GM12878 (cell line): ENCODE measurements around the gene TNFRSF8. TPM values are rescaled to one million over a fixed set of nuclear protein-coding genes. Genes with fewer than 3 reads are reported as not detected.
A peak's percentile ranks its signal among the peaks of the same experiment; 100 is the strongest.

Experiments
- ATAC-seq: fragments of 200-7000 bp; cut with Tn5 transposase; 3 replicates; pipeline ENCODE4 v1.9.1; 2020; ENCODE audit warnings: mild to moderate bottlenecking, moderate library complexity
- BruUV-seq: library from RNA; stranded (reverse); fragments of 400-500 nt; replicated peaks from 2 replicates; lab custom pipeline; 2021; lab: Mats Ljungman, UMichigan
- CTCF ChIA-PET: fragments of 300-600 bp; sonication (Branson Sonifier 250); formaldehyde crosslinking; extraction: SDS; loops from one replicate; lab custom pipeline; 2021; ENCODE audit warnings: inconsistent platforms; lab: Yijun Ruan, JAX
- POLR2A ChIA-PET: fragments of 350-600 bp; formaldehyde crosslinking; extraction: SDS; loops from one replicate; lab custom pipeline; 2021; ENCODE audit warnings: inconsistent platforms; lab: Charles Lee
- RAD21 ChIA-PET: fragments of 300-600 bp; sonication (Branson Sonifier 250); formaldehyde crosslinking; loops from one replicate; lab custom pipeline; 2023; ENCODE audit warnings: antibody characterized with exemption; ENCODE audit not compliant: unreplicated experiment; lab: Charles Lee
- SMC1A ChIA-PET: fragments of 300-600 bp; sonication (Branson Sonifier 250); formaldehyde crosslinking; loops from one replicate; lab custom pipeline; 2023; ENCODE audit not compliant: unreplicated experiment, uncharacterized antibody; lab: Charles Lee
- DNase-seq: peaks from one replicate; pipeline ENCODE4 v3.0.0-alpha.2; 2011; ENCODE audit warnings: low read depth, low spot score
- FAIRE-seq: peaks from 3 replicates; lab custom pipeline; 2011; peaks lifted over from hg19 to GRCh38; lab: Jason Lieb, UNC
- H2AFZ ChIP-seq: 2 replicates; pipeline ENCODE4 v1.6.0; 2011; ENCODE audit warnings: low read depth, low read length, control low read depth; ENCODE audit not compliant: control insufficient read depth
- H3K27ac ChIP-seq: 2 replicates; pipeline ENCODE4 v1.5.1; 2011; ENCODE audit warnings: control low read depth; ENCODE audit not compliant: control insufficient read depth, insufficient read depth
- H3K27me3 ChIP-seq, 2 experiments: replicated peaks in 1 of 2; 2 replicates each; pipeline versions ENCODE4 v1.6.0 to v1.6.1; 2011; ENCODE audit warnings: low read length in 1 of 2; ENCODE audit not compliant: control insufficient read depth in 2 of 2, insufficient read depth in 2 of 2
- H3K36me3 ChIP-seq, 2 experiments: 2 replicates each; pipeline ENCODE4 v1.5.1; 2011; ENCODE audit warnings: low read length in 1 of 2; ENCODE audit not compliant: control insufficient read depth in 2 of 2, insufficient read depth in 2 of 2
- H3K4me1 ChIP-seq: 2 replicates; pipeline ENCODE4 v1.6.1; 2011; ENCODE audit warnings: mild to moderate bottlenecking, low read length, moderate library complexity, mixed read lengths; ENCODE audit not compliant: control insufficient read depth, insufficient read depth
- H3K4me2 ChIP-seq: 2 replicates; pipeline ENCODE4 v1.6.0; 2011; ENCODE audit warnings: control low read depth; ENCODE audit not compliant: control insufficient read depth, insufficient read depth
- H3K4me3 ChIP-seq: fragments of 200-600 bp; sonication (generic); 2 replicates; pipeline ENCODE4 v1.5.1; 2016
- H3K79me2 ChIP-seq: 2 replicates; pipeline ENCODE4 v1.6.0; 2011; ENCODE audit warnings: low read length; ENCODE audit not compliant: control insufficient read depth, insufficient read depth
- H3K9ac ChIP-seq: 2 replicates; pipeline ENCODE4 v1.8.0; 2011; ENCODE audit warnings: low read length, control low read depth, mixed read lengths; ENCODE audit not compliant: control insufficient read depth, insufficient read depth
- H3K9me3 ChIP-seq: replicated peaks from 3 replicates; pipeline ENCODE4 v1.5.1; 2011; ENCODE audit warnings: mild to moderate bottlenecking, low read length; ENCODE audit not compliant: control insufficient read depth, insufficient read depth
- H4K20me1 ChIP-seq: 2 replicates; pipeline ENCODE4 v1.6.0; 2011; ENCODE audit not compliant: control insufficient read depth, insufficient read depth
- E2F8 ChIP-seq: fragments of 450-650 bp; IDR thresholded peaks from 2 replicates; pipeline ENCODE4 v1.6.1; 2018; ENCODE audit warnings: mild to moderate bottlenecking, low read depth, moderate library complexity; ENCODE audit not compliant: partially characterized antibody
- EZH2 ChIP-seq: IDR thresholded peaks from 2 replicates; pipeline ENCODE4 v1.6.1; 2012; ENCODE audit warnings: low read depth, mild to moderate bottlenecking, control low read depth, inconsistent platforms, low read length, borderline replicate concordance; ENCODE audit not compliant: control insufficient read depth
- HDAC6 ChIP-seq: fragments of 200-600 bp; sonication (generic); IDR thresholded peaks from one replicate; pipeline ENCODE4 v1.8.0; 2017; ENCODE audit warnings: antibody characterized with exemption; ENCODE audit not compliant: unreplicated experiment
- IRF4 ChIP-seq: IDR thresholded peaks from 2 replicates; pipeline ENCODE4 v1.6.1; 2011; ENCODE audit warnings: low read depth, low read length
- MEF2B ChIP-seq: fragments of 450-650 bp; IDR thresholded peaks from 2 replicates; pipeline ENCODE4 v1.6.1; 2018; ENCODE audit warnings: mild to moderate bottlenecking, moderate library complexity; ENCODE audit not compliant: partially characterized antibody, poor library complexity, severe bottlenecking
- NFXL1 ChIP-seq: fragments of 450-650 bp; IDR thresholded peaks from 2 replicates; pipeline ENCODE4 v1.6.1; 2017; ENCODE audit warnings: antibody characterized with exemption, mild to moderate bottlenecking, borderline replicate concordance
- NR2C1 ChIP-seq: fragments of 450-650 bp; IDR thresholded peaks from 2 replicates; pipeline ENCODE4 v1.6.1; 2017; ENCODE audit warnings: antibody characterized with exemption, mild to moderate bottlenecking, moderate library complexity
- PAX8 ChIP-seq: fragments of 450-650 bp; IDR thresholded peaks from 2 replicates; pipeline ENCODE4 v1.6.1; 2017; ENCODE audit warnings: mild to moderate bottlenecking, moderate library complexity
- PBX3 ChIP-seq: IDR thresholded peaks from 2 replicates; pipeline ENCODE4 v1.6.1; 2011; ENCODE audit warnings: mild to moderate bottlenecking, low read depth, low read length, moderate library complexity; ENCODE audit not compliant: insufficient replicate concordance
- RELB ChIP-seq: fragments of 450-650 bp; IDR thresholded peaks from 2 replicates; pipeline ENCODE4 v1.6.1; 2017; ENCODE audit warnings: low read depth, mild to moderate bottlenecking, moderate library complexity
- STAT3 ChIP-seq: IDR thresholded peaks from 2 replicates; pipeline ENCODE4 v1.6.1; 2011; ENCODE audit warnings: low read depth, low read length, improper control_type of control experiment
- WGBS: methylation state at CpG from one replicate; pipeline ENCODE4 v1.1.6; 2016; ENCODE audit warnings: low lambda C conversion rate; ENCODE audit not compliant: insufficient replicate concordance, insufficient coverage; ENCODE audit errors: missing lambda C conversion rate; 5-methylcytosine and 5-hydroxymethylcytosine counted together
- in situ Hi-C: fragments of 300-500 bp; cut with MboI; formaldehyde crosslinking; loops from 9 replicates; pipeline ENCODE4 v1.14.3; 2018; ENCODE audit warnings: mixed read lengths
- intact Hi-C: fragments of 100-400 bp; cut with micrococcal nuclease; formaldehyde crosslinking; loops from one replicate; pipeline ENCODE4 v1.14.2; 2022; ENCODE audit not compliant: unreplicated experiment
- polyA plus RNA-seq, 11 experiments: library from polyadenylated mRNA; depleted of rRNA in 4 of 11; unstranded in 6 of 11; stranded (reverse) in 5 of 11; fragments of >200 nt; fragmentation: Nextera tagmentation in 4 of 11; fragmentation: Illumina TruSeq in 1 of 11; extraction: Ambion mirVana in 4 of 11; extraction: Trizol in 1 of 11; gene quantifications; 1 replicate in 1 of 11; 2 replicates in 10 of 11; pipeline versions ENCODE4 v1.2.1 to v1.2.3, GENCODE V29; 2011 to 2016; ENCODE audit warnings: inconsistent platforms in 2 of 11, missing spikeins in 2 of 11, low read depth in 1 of 11
- total RNA-seq, 4 experiments: library from RNA; depleted of rRNA in 3 of 4; stranded (reverse); fragments of >200 nt in 3 of 4; fragmentation: Illumina TruSeq in 1 of 4; extraction: Trizol in 1 of 4; gene quantifications; 2 replicates each; pipeline versions ENCODE4 v1.2.1 to v1.2.3, GENCODE V29; 2013 to 2021

The TNFRSF8 gene
- total and polyA plus RNA-seq, 10 of the 15 experiments (the other 5 are each of a cell fraction or from before 2014, with no cell fraction given), result 9.8 to 114 (median 58.8) TPM

GRCh38 chr1:12021616-12022015, 41.5 kb upstream of the TNFRSF8 start (continued):
- no peak for TF ChIP-seq NFXL1
- TF ChIP-seq PAX8, result no peak
- TF ChIP-seq PBX3, result no peak
- no peak for TF ChIP-seq RELB
- no peak for TF ChIP-seq NR2C1
- no peak for TF ChIP-seq IRF4
- TF ChIP-seq HDAC6, result no peak

GRCh38 chr1:12022036-12022435, 41.1 kb upstream of the TNFRSF8 start:
- no peak overlapping the region for H3K4me3 ChIP-seq
- ATAC-seq (no peak), DNase-seq (no peak), FAIRE-seq (no peak)
- H2AFZ ChIP-seq, result no peak overlapping the region
- ChIA-PET SMC1A (interaction anchor here (1.5 to 5.0 kb wide), 2 partner anchors 17 to 30 kb away, joined by 4 to 36 read pairs; no protein-coding TSS in a partner anchor), CTCF (interaction anchor here (5.7 to 5.8 kb wide), 2 partner anchors 10 to 58 kb away, joined by 37 to 46 read pairs; no protein-coding TSS in a partner anchor), RAD21 (no interaction called here), POLR2A (no interaction called here)
- no peaks in the 10 kb centered on the region for H3K27me3 ChIP-seq
- no TSS peak for BruUV-seq
- in situ Hi-C loops, result no loop called here
- intact Hi-C loops, result no loop called here
- H3K36me3 ChIP-seq, result peaks cover 9 to 29% of the 10 kb centered on the region in 2 experiments
- H3K4me1 ChIP-seq, result peaks cover 4% of the 10 kb centered on the region; the same call in 1 of the 2 replicates
- H3K9me3 ChIP-seq, result no peaks in the 10 kb centered on the region
- H3K4me2 ChIP-seq, result peak overlapping the region; percentile 60; the same call in 1 of the 2 replicates
- no peak overlapping the region for H3K27ac ChIP-seq
- H4K20me1 ChIP-seq, result no peaks in the 10 kb centered on the region; the same call in 1 of the 2 replicates
- 90% methylated on average over 14 of the region's 14 CpGs for WGBS
- TF ChIP-seq EZH2 (no peak), MEF2B (no peak), E2F8 (no peak), STAT3 (no peak)
- H3K9ac ChIP-seq, result no peak overlapping the region
- peaks cover 29% of the 10 kb centered on the region for H3K79me2 ChIP-seq
